ENCODE data around the gene VWCE.

GRCh38 chr11:61274084-61274483, 21.0 kb downstream of the VWCE start:
- no peak for TF ChIP-seq EZH2 (IDR thresholded peaks at IDR 0.05; ENCODE audit: insufficient read depth, poor library complexity, severe bottlenecking)
- no peak for TF ChIP-seq EZH2phosphoT487 (IDR thresholded peaks at IDR 0.05; ENCODE audit: insufficient read depth, low read depth)

Measured in GM23248 (cell line).